Measurements from ENCODE around the gene PSTPIP2.
"Not testable (repeated sequence)": the region's sequence is repeated elsewhere in the genome, so short reads cannot be mapped to it uniquely, and the experiment has no call there.

The PSTPIP2 gene

DNA sequence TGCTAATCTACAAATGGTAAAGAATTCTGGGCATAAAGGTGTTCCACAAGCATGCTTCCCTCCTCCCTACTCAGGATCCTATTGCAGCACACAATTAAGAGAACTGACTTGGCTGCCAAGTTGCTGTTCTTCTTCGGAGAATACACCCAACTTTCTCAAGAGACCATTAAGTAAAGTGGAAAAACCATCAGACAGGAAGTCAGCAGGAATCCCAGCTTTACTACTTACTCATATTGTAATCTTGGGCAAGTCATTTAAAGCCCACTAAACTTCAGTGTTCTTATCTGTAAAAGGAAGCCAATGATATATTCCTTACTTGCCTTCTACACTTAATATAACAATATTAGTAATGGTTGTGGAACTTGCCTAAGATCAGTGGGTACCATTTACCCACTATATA, 37.8 kb downstream of the PSTPIP2 start:
- DNase-seq, result no peak

DNA sequence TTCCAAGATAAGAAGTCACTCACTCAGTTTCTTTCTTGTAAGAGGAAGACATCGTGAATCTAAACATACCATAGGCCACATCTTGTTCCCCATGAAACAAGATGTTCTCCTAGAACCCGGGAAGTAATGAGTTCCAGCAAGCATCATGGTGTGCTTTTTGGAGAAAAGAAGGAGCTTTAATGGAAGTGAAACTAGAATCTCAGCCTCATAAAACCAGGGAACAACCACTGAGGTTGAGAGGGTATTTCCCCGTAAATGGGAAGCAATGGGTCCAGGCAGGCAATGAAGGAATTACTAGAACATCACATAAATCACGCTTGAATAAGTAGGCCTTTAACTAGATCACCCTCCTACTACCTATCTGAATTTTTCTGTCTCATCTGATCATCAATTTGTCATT, 40.3 kb downstream of the PSTPIP2 start:
- no peak for DNase-seq

DNA sequence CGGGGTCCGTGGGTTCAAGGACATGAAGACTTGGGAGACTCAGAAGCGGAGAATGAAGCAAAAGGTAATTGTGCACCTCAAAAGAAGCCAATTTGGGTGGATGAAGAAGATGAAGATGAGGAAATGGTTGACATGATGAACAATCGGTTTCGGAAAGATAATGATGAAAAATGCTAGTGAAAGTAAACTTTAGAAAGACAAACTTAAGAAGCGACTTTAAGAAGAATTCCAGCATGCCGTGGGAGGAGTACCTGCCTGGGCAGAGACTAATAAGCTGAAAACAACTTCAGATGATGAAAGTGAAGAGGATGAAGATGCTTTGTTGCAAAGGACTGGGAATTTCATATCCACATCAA, 43.5 kb downstream of the PSTPIP2 start:
- DNase-seq, result no peak

DNA sequence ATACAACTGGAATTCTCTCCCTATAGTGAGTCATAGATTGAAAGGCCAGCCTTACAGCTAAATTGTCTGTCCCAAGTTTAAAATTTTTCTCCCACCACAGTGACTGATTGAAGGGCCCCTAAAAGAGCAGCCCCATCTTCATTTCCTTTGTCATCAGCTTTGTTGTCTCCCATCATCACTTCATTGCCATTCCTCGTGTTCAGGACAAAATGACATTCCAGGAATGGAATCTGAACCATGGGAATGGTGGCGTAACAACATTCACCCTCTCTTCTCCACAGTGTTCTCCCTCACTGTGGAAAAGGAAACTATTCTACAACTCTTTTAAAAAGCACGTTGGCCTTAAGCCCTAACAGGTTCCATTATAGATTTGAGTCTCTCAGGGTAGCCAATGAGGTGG, 52.1 kb downstream of the PSTPIP2 start:
- DNase-seq, result no peak

DNA sequence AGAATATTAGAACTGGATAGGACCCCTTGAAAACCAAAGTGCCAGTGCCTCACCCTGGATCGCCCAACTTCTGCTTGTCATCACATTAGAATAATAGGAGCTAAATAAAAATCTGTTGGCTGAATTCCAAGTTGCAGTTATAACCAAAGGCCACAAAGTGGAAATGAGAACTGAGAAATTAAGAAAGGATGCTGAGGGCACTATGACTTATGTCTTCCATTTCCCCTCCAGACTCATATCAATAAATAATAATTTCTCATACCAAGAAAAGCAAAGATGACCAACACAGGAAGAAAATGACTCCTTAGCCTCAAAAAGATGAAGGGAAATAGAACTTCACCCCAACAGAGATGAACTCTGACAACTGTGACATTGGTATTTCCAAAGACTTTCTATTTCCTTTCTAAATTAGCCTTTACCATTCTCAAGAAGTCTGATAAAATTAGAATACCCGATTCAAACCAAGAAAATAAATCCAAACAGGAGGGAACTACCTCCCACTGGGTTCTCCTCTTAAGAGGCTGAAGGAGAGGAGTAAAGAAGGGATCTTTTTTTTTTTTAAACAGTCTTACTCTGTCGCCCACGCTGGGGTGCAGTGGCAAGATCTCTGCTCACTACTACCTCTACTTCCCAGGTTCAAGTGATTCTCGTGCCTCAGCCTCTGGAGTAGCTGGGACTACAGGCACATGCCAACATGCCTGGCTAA, 58.4 kb downstream of the PSTPIP2 start:
- no peak for DNase-seq

DNA sequence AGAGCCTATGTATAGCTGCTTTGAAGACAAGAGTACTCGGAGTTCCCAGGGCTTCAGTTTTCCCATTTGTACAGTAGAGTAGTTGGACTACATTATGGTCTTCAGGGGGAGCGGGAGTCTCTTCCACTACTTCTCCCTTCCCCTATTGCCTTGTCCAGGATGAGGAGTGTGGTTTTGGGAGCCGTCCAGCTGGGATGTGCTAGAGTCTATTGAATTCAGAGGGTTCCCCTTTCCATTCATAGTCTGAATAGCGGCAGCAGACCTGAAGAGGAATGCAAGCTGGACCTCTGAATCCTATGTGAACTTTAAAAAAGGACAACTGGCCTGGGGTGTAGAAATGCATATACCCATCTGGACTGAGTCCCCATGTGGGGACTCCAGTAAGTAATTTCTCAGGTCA, 61.4 kb downstream of the PSTPIP2 start:
- DNase-seq, result no peak

DNA sequence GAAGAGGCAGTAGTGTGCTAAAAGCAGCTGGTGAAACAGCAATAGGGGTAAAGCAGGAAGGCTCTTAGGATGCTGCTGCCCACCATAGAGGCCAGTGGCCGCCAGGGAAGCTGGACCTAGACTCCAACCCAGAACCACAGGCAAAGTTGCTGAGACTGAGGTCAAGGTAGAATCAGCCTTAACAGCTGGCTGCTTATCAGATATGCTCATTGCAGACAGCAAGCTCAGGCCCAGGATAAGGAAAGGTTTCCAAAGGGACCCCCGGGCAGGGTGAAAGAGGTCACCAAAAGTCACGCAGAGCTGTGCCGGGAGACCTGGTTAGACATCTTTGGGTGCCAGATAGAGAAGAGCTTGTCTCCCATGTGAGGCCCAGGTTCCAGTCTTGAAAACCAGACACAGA, 62.0 kb downstream of the PSTPIP2 start:
- DNase-seq, result no peak

DNA sequence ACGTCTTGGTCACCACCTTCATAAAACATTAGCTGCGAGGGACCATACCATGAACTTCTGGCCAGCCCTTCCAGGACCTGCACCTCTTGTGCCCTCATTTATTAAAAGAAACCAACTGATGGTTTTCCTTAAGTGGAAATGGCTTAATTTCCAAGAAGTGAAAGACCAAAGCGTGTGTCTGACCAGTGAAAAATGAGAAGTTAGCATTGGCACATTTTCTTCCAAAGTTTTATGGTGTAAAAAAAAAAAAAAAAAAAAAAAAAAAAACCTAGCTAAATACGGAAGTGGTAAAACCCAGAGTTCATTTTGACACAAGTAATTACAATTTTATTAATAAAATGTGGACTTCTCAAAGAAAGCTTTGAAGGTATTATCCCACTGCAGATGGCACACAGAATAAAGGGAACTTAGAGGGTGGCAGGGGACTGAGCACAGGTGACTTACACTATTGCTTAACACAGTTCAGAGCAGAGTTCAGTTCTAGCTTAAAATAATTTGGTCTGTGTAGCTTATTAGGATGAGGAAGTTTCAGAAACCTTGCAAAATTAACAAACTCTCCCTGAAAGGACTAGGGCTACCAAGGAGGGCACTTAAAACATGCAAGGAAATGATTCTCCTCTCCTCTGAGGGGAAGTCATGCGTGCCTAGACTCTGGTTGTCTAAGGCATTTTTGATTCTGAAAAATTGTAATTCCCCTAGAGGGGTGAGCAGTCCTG, 62.8 kb downstream of the PSTPIP2 start:
- no peak for DNase-seq

DNA sequence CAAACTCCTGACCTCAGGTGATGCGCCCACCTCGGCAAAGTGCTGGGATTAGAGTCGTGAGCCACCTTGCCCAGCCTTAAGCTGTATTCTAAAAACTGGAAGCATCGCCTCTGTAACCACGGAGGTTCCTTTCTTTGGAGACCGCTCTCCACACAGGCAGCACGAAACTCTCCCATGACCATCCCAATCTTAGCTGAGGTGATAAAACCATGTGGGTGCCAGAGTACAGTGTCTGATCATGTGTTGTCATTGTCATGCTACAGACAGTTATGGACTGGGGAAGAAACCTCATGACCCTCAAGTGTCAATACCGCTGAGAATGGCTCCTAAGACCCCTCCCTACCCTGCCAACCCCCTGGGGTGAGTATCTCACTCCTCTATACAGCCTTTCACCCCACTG, 63.5 kb downstream of the PSTPIP2 start:
- no peak for DNase-seq

DNA sequence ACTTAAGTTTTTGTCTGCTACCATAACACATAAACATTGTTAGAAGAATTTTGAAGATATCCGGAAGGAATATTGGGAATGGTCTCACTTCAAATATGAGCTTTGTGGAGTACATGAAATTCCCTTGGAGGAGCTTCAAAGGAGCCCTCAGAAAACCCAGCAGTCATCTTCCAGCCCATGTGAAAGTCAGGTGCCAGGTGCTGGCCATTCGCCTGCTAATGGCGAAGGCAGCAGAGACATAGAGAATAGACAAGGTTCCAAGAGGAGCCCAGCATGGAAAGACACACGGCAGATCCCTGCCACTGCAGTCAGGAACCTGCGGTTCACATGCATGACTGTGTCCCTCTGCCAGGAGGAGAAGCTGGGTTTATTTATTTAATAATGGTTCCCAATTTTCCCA, 64.9 kb downstream of the PSTPIP2 start:
- no peak for DNase-seq

DNA sequence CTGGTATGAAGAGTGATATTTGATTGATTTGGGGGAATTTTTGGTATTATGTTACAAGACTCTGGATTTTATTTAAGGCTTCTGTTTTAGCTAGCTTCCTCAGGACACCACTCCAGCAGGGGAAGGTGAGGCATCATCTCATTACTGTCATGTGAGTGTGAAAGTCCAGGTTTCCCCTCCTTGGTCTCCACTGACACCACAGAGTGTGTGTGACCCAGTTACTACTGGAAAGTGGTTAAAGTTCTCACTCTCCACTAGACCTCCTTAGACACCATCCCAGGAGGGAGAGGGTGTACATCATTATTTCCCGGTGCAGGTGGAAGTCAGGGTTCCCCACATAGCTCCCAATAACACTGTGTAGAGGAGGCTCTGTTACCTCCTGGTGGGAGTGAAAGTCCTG, 69.1 kb downstream of the PSTPIP2 start:
- DNase-seq, result no peak

DNA sequence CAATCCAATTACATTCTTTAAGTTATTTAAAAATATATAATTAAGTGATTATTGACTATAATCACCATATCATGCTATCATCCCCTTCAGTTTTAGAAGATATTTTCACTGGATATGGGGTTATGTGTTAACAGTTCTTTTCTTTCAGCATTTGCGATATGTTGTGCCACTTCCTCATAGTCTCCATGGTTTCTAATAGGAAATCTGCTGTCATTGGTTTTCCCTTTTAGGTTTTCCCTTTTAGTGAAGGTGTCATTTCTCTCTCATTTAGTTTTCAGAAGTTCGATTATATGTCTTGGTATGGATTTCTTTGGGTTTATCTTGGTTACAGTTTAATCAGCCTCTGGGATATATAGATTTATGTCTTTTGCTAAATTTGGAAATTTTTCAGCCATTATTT, 70.2 kb downstream of the PSTPIP2 start:
- no peak for DNase-seq

DNA sequence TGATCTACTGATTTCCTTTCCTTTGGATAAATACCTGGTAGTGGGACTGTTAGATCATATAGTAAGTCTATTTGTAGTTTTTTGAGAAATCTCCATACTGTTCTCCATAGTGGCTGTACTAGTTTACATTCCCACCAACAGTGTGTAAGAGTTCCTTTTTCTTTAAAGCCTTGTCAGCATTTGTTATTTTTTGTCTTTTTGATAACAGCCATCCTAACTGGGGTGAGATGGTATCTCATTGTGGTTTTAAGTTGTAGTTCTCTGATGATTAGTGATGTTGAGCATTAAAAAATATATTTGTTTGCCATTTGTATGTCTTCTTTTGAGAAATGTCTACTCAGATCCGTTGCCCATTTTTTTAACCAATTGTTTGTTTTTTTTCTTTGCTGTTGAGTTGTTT, 71.0 kb downstream of the PSTPIP2 start:
- DNase-seq, result no peak

DNA sequence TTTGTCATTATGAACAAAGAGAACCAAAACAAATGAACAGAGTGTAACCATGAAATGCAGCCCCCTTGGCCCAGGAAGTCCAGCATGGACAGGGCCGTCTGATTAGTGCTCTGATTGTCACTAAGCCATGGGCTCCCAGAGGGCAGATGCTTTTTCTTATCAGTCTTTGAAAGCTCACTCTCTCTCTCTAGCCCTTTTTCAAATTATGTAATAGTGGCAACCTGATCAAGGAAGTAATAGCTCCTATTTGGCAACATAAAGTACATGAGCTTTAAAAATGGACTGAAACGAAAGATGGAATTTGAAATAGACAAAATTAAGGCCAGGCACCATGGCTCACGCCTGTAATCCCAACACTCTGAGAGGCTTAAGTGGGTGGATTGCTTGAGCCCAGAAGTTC, 72.5 kb downstream of the PSTPIP2 start:
- no peak for DNase-seq

DNA sequence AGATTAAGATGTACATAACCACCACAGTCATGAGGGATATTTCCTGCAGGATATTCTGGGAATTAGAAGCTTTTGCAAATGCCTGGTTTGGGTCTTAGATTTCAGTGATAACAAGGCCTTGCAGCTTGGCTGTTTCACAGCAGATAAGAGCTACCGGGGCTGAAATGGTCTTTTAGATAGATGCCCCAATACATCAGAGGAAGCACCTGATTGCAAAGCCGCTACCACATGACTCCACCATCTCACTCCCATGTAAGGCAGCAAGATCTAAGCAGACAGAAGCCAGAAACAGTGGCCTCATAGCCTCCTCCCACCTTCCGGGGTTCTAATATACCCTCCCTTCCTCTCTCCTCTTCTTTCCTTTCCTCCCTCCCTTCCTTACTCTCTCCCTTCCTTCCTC, 73.8 kb downstream of the PSTPIP2 start:
- DNase-seq, result no peak

DNA sequence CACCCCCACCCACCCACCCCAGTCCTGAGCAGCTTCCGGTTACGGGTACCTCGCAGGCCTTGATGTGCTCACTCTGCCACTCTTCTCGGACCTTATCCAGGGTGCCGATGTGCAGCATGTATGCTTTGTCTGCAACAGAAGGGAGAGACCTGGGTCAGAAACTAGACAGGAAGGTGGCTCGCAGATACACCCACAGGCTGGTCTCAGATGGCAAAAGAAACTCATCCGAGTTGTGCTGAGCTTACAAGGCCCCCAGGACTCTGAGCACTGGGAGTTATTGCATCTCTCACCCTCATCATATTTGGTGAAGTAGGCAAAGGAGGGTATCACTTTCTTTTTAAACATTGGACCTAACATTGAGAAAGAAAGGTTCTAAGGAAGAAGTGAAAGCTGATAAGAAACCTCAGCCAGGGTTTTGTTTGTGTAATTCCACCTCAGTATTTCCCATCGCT, 74.3 kb downstream of the PSTPIP2 start:
- DNase-seq, result no peak

DNA sequence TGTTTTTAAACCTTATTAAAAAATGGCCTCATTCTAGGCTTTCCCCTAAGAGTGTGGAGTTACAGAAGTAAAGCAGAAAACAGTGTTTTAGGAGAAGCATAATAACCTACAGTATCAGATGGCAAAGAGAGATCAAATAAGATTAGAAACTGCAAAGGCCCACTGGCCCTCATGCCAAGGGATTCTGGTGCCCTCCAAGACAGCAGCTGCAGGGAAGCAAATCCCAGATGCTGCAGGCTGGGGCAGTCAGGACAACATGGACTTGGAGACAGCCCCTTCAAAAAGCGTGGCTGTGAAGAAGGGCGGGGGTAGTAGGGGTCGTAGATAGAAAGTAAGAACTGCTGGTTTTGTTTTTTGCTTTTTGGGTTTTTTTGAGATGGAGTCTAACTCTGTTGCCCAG, 76.6 kb downstream of the PSTPIP2 start:
- DNase-seq, result no peak

DNA sequence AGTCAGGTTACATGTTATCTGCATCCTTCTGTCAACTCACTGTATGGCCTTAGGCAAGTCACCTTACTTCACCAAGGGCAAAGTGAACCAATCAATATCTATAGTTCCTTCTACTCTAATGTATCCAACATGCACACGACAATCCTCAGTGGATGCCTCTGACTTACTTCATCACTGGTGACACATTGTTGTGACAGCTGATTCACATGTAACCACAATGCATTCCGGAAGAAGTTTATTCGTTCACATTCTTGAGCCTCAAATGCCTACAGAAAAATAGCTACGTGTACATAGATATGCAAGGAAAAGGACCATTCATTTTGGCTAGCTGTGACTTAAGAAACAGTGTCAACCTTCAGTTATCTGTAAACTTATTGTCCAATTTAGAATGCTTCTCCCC, 78.6 kb downstream of the PSTPIP2 start:
- DNase-seq, result no peak

DNA sequence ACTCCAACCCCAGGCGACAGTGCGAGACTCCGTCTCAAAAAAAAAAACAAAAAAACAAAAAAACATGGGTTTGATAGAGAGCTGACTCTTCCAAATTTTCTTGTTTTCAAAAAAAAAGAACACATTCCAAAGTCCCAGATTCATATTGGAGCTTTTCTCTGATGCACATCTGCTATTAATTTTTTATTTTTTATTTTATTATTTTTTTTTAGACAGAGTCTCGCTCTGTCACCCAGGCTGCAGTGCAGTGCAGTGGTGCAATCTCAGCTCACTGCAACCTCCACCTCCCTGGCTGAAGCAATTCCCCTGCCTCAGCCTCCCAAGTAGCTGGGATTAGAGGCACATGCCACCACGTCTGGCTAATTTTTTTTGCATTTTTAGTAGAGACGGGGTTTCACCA, 79.5 kb downstream of the PSTPIP2 start:
- not testable (repeated sequence) for DNase-seq

DNA sequence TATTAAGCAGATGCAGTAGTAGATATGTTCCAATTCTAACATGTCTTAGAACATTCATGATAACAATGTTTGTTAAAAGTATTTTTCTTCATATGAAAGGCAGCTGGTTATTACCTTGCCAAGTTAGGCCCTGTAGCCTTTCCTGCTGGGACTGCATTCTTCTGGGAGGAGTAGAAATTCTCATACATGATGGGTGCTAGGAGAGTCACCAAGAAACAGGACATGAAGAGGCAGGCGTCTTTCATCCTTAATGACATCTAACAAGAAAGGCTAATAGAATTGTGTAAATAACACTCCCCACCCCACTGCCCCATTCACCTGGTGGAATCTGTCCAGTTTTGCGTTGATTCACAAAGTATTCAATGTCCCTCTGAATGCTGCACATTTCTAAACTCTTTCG, 80.3 kb downstream of the PSTPIP2 start:
- DNase-seq, result no peak

DNA sequence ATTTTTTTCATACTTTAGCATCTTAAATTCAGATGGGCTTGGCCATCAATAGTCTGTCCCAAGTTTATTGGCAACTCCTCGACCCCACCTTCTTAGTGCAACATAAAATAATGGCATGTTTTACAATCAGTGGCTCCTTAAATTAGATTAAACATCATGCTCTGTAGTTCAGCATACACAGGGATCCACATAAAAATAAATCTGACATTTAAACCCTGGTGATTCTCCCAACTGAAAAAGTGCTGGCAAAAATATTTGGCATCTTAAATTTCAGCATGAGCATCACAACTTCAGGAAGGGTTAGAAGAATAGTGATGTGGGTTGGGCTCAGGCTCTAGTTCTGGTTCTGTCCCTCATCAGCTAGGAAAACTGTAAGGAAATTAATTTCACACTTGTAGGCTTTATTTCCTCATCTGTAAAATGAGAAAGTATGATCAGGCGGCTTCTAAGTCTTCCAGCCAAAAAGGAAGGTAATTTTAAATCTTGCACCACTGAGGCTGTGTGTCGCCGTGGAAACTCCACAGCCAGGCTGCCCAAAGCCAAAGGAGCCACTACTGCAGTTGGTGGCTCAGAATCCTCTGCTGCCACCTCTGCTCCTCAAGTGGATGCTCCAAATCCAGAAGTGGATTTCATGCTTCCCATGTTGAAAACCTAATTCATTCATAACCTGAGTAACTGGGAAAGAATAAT, 87.4 kb downstream of the PSTPIP2 start:
- no peak for DNase-seq

DNA sequence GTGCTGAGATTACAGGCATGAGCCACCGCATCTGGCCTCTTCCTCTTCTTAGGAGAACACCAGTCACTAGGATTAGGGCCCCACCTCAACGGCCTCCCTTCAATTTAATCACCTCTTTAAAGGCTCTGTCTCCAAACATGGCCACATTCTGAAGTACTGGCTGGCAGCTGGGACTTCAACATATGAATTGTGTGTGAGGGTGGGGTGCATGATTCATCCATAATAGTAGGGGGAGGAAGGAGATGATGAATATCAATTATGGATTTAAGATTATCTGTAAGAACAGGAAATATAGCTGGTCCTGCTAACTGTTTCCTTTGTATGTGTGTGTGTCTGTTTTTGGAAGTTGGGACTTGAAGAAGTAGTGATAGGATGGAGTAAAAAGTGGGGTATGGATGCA, 90.2 kb downstream of the PSTPIP2 start:
- no peak for DNase-seq

DNA sequence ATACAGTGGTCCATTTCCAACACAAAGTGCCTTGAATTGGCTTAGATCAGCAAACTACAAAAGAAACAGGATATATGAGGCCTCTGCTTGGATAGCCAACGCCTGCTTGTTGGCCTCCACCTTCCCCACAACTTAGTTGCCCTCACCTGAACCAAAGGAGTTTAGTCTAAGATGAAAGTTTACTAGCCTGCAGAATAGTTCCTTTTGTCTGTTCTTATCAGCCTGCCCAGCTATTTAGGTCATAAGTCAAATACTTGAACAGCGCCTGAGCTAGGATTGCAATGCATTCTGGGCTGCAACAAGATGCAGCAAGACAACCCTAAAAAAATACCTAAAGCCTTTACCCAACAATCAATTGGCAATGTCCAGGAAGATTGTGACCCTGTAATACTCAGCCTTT, 91.8 kb downstream of the PSTPIP2 start:
- DNase-seq, result no peak

DNA sequence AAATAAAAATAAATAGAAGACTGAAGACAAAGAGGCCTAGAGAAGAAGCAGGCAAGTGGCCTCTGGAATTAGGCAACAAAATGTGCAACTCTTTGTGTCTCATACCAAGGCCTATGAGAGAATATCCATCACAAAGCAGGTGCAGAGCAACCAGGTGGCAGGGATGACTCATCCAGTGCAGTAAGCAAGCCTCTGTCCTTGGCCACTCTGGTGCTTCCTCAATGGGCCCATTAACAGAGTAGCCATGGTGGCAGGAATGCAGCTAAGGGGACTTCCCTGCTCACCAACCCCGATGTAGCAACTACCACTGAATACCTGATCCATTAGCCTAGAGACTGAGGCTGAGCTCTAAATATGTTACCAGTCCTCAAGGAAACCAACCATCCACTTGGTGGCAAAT, 94.0 kb downstream of the PSTPIP2 start:
- no peak for DNase-seq

Measured in NCI-H1105 (cell line).